A673 (cell line): Measurements from ENCODE around the gene NHERF1.

Experiments
- CTCF ChIP-seq: fragments of 300-800, 200-600 bp; sonication (generic); conservative IDR thresholded peaks from 2 replicates; pipeline ENCODE4 v1.5.1; 2017; ENCODE audit warnings: low read depth, mild to moderate bottlenecking, antibody characterized with exemption, low read length, moderate library complexity, mixed read lengths
- EZH2 ChIP-seq: fragments of 200-600 bp; sonication (generic); IDR thresholded peaks from 2 replicates; pipeline ENCODE4 v1.6.1; 2017; ENCODE audit warnings: borderline replicate concordance, low read depth, mild to moderate bottlenecking, mixed read lengths, antibody characterized with exemption, low read length; ENCODE audit not compliant: poor library complexity, severe bottlenecking

- TF ChIP-seq CTCF (no peak), EZH2 (no peak)
Measured at GRCh38 chr17:74732042-74732867, 16.2 kb upstream of the NHERF1 start.
